Neural cell (in vitro differentiated cells): ENCODE data around the gene FAM117B. TPM values are rescaled to one million over a fixed set of nuclear protein-coding genes. Genes with fewer than 3 reads are reported as not detected.

ENCODE experiments used
- H2AFZ ChIP-seq: fragments of 200-600, 300-800 bp; sonication (generic), shearing (Covaris generic); 2 replicates; pipeline ENCODE4 v1.6.0; 2014; ENCODE audit warnings: low read depth, mild to moderate bottlenecking, antibody characterized with exemption, low read length, moderate library complexity
- H3F3A ChIP-seq: fragments of 200-600 bp; shearing (Covaris generic); 2 replicates; pipeline ENCODE4 v1.6.1; 2016; ENCODE audit warnings: mild to moderate bottlenecking, moderate library complexity, mixed read lengths, antibody characterized with exemption, low read length; ENCODE audit not compliant: insufficient read depth, poor library complexity, severe bottlenecking
- H3K27ac ChIP-seq: fragments of 200-600, 300-800 bp; sonication (generic), shearing (Covaris generic); 2 replicates; pipeline ENCODE4 v1.5.1; 2014; ENCODE audit warnings: mild to moderate bottlenecking, low read length, moderate library complexity
- H3K27me3 ChIP-seq: fragments of 300-800, 200-600 bp; sonication (generic), shearing (Covaris generic); 2 replicates; pipeline ENCODE4 v1.6.0; 2014; ENCODE audit warnings: mild to moderate bottlenecking, low read depth, low read length, moderate library complexity; ENCODE audit not compliant: insufficient read depth
- H3K36me3 ChIP-seq: fragments of 300-800, 200-600 bp; sonication (generic), shearing (Covaris generic); 2 replicates; pipeline ENCODE4 v1.5.1; 2014; ENCODE audit warnings: mild to moderate bottlenecking, antibody characterized with exemption, low read length, moderate library complexity; ENCODE audit not compliant: insufficient read depth
- H3K4me2 ChIP-seq: fragments of 300-800, 200-600 bp; sonication (generic), shearing (Covaris generic); 2 replicates; pipeline ENCODE4 v1.6.0; 2014; ENCODE audit warnings: mild to moderate bottlenecking, low read length
- H3K4me3 ChIP-seq: fragments of 300-800, 200-600 bp; sonication (generic), shearing (Covaris generic); 2 replicates; pipeline ENCODE4 v1.5.1; 2014; ENCODE audit warnings: mild to moderate bottlenecking, low read length, moderate library complexity
- H3K79me2 ChIP-seq: fragments of 200-600 bp; shearing (Covaris generic); replicated peaks from 2 replicates; pipeline ENCODE4 v1.6.0; 2014; ENCODE audit warnings: mild to moderate bottlenecking, low read length, moderate library complexity; ENCODE audit not compliant: insufficient read depth
- H3K9ac ChIP-seq: fragments of 300-800, 200-600 bp; sonication (generic), shearing (Covaris generic); 2 replicates; pipeline ENCODE4 v1.6.1; 2016; ENCODE audit warnings: mild to moderate bottlenecking, low read length, mixed read lengths
- H3K9me2 ChIP-seq: fragments of 200-600 bp; shearing (Covaris generic); 2 replicates; pipeline ENCODE4 v1.6.1; 2016; ENCODE audit warnings: mild to moderate bottlenecking, low read length, mixed read lengths; ENCODE audit not compliant: insufficient read depth
- H3K9me3 ChIP-seq: fragments of 200-600, 300-800 bp; sonication (generic), shearing (Covaris generic); 2 replicates; pipeline ENCODE4 v1.6.1; 2016; ENCODE audit warnings: mild to moderate bottlenecking, mixed run types, low read length, moderate library complexity, mixed read lengths
- H4K20me1 ChIP-seq: fragments of 200-600 bp; shearing (Covaris generic); 2 replicates; pipeline ENCODE4 v1.6.1; 2016; ENCODE audit warnings: mild to moderate bottlenecking, mixed run types; ENCODE audit not compliant: insufficient read depth
- EP300 ChIP-seq: fragments of 450-650 bp; conservative IDR thresholded peaks from 2 replicates; pipeline ENCODE4 v1.6.1; 2014; ENCODE audit warnings: antibody characterized with exemption, mild to moderate bottlenecking, moderate library complexity; ENCODE audit not compliant: poor library complexity, severe bottlenecking
- EZH2 ChIP-seq: fragments of 200-600, 300-800 bp; shearing (Covaris generic), sonication (generic); IDR thresholded peaks from 2 replicates; pipeline ENCODE4 v1.6.1; 2014; ENCODE audit warnings: antibody characterized with exemption, low read length, borderline replicate concordance, mild to moderate bottlenecking; ENCODE audit not compliant: insufficient read depth, poor library complexity, severe bottlenecking
- MXI1 ChIP-seq: fragments of 450-650 bp; conservative IDR thresholded peaks from 2 replicates; pipeline ENCODE4 v1.6.1; 2014; ENCODE audit warnings: antibody characterized with exemption, mild to moderate bottlenecking; ENCODE audit not compliant: poor library complexity, severe bottlenecking
- POLR2AphosphoS5 ChIP-seq: IDR thresholded peaks from 2 replicates; pipeline ENCODE4 v1.6.1; 2012
- RAD21 ChIP-seq: fragments of 450-650 bp; conservative IDR thresholded peaks from 2 replicates; pipeline ENCODE4 v1.6.1; 2014; ENCODE audit warnings: antibody characterized with exemption, mild to moderate bottlenecking, moderate library complexity
- SMC3 ChIP-seq: fragments of 450-650 bp; conservative IDR thresholded peaks from 2 replicates; pipeline ENCODE4 v1.6.1; 2014; ENCODE audit warnings: antibody characterized with exemption, mild to moderate bottlenecking, moderate library complexity; ENCODE audit not compliant: poor library complexity
- TAF1 ChIP-seq: IDR thresholded peaks from 2 replicates; pipeline ENCODE4 v1.6.1; 2012; ENCODE audit warnings: low read depth
- polyA plus RNA-seq: library from polyadenylated mRNA; depleted of rRNA; stranded (reverse); fragments of >200 nt; gene quantifications from 2 replicates; pipeline ENCODE4 v1.2.3, GENCODE V29; 2014
- TF ChIP-seq, protein P1 (sequence below): fragments of 450-650 bp; IDR thresholded peaks from 2 replicates; pipeline ENCODE4 v1.5.1; 2014; ENCODE audit warnings: antibody characterized with exemption, mild to moderate bottlenecking, moderate library complexity; ENCODE audit not compliant: poor library complexity, severe bottlenecking
- TF ChIP-seq, protein P2 (sequence below): IDR thresholded peaks from 2 replicates; pipeline ENCODE4 v1.6.1; 2012; ENCODE audit warnings: borderline replicate concordance

FAM117B gene
- polyA plus RNA-seq, 1 donor from 2014 or later, result 32.9 TPM

DNA sequence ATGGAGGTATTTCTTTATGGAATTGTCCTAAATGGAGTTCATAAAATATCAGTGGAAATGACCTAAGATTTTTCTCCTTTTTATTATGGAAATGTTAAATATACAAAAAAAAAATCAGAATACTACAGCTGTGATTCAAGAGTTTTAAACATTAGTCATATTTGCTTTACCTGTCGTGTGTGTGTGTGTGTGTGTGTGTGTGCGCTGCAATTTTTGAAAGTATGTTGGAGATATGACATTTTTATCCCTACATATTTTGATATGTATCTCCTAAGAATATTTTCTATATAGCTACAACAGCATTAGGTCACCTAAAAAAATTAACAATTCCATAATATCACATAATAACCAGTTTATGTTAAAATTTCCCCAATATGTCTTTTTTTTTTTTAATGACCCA lies 85.5 kb downstream of the FAM117B start:
- no peaks in the 10 kb centered on the region for H3K27me3 ChIP-seq
- H3K9me2 ChIP-seq, result no peaks in the 10 kb centered on the region
- no peaks in the 10 kb centered on the region for H4K20me1 ChIP-seq
- H3K27ac ChIP-seq, result no peak overlapping the region
- H3K9me3 ChIP-seq, result peaks cover 11% of the 10 kb centered on the region
- H3F3A ChIP-seq, result no peaks in the 10 kb centered on the region
- H3K4me3 ChIP-seq, result no peak overlapping the region
- H3K79me2 ChIP-seq, result peaks cover 63% of the 10 kb centered on the region
- no peak overlapping the region for H3K9ac ChIP-seq
- no peak overlapping the region for H3K4me2 ChIP-seq
- TF ChIP-seq EZH2, result no peak
- no peak for TF ChIP-seq SMC3
- TF ChIP-seq RAD21, result no peak
- no peaks in the 10 kb centered on the region for H3K36me3 ChIP-seq
- H2AFZ ChIP-seq, result no peak overlapping the region

DNA sequence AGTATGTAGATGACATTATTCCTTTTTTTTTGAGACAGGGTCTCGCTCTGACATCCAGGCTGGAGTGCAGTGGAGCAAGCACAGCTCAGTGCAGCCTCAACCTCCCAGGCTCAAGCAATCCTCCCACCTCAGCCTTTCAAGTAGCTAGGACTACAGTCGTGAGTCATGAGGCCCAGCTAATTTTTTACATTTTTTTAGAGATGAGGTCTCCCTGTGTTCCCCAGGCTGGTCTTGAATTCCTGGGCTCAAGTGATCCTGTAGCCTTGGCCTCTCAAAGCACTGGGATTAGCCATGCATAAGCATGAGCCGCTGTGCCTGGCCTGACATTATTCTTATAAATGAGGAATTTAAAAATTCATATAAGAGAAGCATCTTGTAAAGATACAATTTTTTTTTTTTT lies 86.9 kb downstream of the FAM117B start:
- H3F3A ChIP-seq, result no peaks in the 10 kb centered on the region
- H3K4me2 ChIP-seq, result no peak overlapping the region
- no peak overlapping the region for H3K4me3 ChIP-seq
- no peaks in the 10 kb centered on the region for H3K36me3 ChIP-seq
- no peak overlapping the region for H3K9ac ChIP-seq
- no peak overlapping the region for H3K27ac ChIP-seq
- H3K27me3 ChIP-seq, result no peaks in the 10 kb centered on the region
- H3K9me3 ChIP-seq, result peaks cover 6% of the 10 kb centered on the region
- no peaks in the 10 kb centered on the region for H3K9me2 ChIP-seq
- no peaks in the 10 kb centered on the region for H4K20me1 ChIP-seq
- peaks cover 60% of the 10 kb centered on the region for H3K79me2 ChIP-seq
- no peak overlapping the region for H2AFZ ChIP-seq
- TF ChIP-seq POLR2AphosphoS5 (no peak), MXI1 (no peak), SMC3 (no peak), EP300 (no peak), EZH2 (no peak), TAF1 (no peak), RAD21 (no peak)
- TF ChIP-seq, protein P1, sequence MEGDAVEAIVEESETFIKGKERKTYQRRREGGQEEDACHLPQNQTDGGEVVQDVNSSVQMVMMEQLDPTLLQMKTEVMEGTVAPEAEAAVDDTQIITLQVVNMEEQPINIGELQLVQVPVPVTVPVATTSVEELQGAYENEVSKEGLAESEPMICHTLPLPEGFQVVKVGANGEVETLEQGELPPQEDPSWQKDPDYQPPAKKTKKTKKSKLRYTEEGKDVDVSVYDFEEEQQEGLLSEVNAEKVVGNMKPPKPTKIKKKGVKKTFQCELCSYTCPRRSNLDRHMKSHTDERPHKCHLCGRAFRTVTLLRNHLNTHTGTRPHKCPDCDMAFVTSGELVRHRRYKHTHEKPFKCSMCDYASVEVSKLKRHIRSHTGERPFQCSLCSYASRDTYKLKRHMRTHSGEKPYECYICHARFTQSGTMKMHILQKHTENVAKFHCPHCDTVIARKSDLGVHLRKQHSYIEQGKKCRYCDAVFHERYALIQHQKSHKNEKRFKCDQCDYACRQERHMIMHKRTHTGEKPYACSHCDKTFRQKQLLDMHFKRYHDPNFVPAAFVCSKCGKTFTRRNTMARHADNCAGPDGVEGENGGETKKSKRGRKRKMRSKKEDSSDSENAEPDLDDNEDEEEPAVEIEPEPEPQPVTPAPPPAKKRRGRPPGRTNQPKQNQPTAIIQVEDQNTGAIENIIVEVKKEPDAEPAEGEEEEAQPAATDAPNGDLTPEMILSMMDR, result no peak
- TF ChIP-seq, protein P2, sequence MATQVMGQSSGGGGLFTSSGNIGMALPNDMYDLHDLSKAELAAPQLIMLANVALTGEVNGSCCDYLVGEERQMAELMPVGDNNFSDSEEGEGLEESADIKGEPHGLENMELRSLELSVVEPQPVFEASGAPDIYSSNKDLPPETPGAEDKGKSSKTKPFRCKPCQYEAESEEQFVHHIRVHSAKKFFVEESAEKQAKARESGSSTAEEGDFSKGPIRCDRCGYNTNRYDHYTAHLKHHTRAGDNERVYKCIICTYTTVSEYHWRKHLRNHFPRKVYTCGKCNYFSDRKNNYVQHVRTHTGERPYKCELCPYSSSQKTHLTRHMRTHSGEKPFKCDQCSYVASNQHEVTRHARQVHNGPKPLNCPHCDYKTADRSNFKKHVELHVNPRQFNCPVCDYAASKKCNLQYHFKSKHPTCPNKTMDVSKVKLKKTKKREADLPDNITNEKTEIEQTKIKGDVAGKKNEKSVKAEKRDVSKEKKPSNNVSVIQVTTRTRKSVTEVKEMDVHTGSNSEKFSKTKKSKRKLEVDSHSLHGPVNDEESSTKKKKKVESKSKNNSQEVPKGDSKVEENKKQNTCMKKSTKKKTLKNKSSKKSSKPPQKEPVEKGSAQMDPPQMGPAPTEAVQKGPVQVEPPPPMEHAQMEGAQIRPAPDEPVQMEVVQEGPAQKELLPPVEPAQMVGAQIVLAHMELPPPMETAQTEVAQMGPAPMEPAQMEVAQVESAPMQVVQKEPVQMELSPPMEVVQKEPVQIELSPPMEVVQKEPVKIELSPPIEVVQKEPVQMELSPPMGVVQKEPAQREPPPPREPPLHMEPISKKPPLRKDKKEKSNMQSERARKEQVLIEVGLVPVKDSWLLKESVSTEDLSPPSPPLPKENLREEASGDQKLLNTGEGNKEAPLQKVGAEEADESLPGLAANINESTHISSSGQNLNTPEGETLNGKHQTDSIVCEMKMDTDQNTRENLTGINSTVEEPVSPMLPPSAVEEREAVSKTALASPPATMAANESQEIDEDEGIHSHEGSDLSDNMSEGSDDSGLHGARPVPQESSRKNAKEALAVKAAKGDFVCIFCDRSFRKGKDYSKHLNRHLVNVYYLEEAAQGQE, result no peak

DNA sequence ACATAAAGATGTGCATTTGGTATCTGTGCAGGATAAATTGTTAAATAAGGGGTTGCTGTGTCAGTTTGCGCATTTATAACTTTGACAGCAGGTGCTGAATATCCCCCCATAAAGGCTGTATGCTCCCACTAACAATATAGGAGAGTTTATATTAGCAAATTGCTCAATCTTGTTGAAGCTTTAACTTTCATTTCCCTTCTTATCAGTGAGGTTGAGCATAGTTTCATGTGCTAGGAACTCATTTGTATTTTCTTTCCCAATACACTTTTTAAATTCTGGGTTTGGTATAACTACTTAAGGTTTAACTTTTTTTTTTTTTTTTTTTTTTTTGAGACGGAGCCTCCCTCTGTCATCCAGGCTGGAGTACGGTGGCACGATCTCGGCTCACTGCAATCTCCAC lies 89.0 kb downstream of the FAM117B start:
- H3K4me3 ChIP-seq, result no peak overlapping the region
- H3K9me2 ChIP-seq, result no peaks in the 10 kb centered on the region
- H4K20me1 ChIP-seq, result no peaks in the 10 kb centered on the region
- H3K9me3 ChIP-seq, result no peaks in the 10 kb centered on the region
- no peak overlapping the region for H3K9ac ChIP-seq
- H3F3A ChIP-seq, result no peaks in the 10 kb centered on the region
- no peaks in the 10 kb centered on the region for H3K36me3 ChIP-seq
- H3K27ac ChIP-seq, result no peak overlapping the region
- H3K27me3 ChIP-seq, result no peaks in the 10 kb centered on the region
- peaks cover 44% of the 10 kb centered on the region for H3K79me2 ChIP-seq
- H3K4me2 ChIP-seq, result no peak overlapping the region
- TF ChIP-seq POLR2AphosphoS5 (no peak), EP300 (no peak), SMC3 (no peak), EZH2 (no peak), RAD21 (no peak), MXI1 (no peak), TAF1 (no peak)
- TF ChIP-seq, protein P2, result no peak
- TF ChIP-seq, protein P1, result no peak
- no peak overlapping the region for H2AFZ ChIP-seq
